HepG2 (cell line): ENCODE measurements around the gene IL1A. TPM values are rescaled to one million over a fixed set of nuclear protein-coding genes. Genes with fewer than 3 reads are reported as not detected.

ENCODE experiments used
- ATF1 ChIP-seq: IDR thresholded peaks from 2 replicates; pipeline ENCODE4 v1.6.1; 2016; ENCODE audit warnings: mild to moderate bottlenecking, control low read depth
- ATF4 ChIP-seq, 2 experiments: fragments of 450-650 bp in 1 of 2; sonication (generic) in 1 of 2; formaldehyde crosslinking; IDR thresholded peaks; 2 replicates each; pipeline versions ENCODE4 v1.5.0 to v1.8.0; 2020 to 2022; ENCODE audit warnings: mild to moderate bottlenecking in 1 of 2, missing genetic modification reagents in 1 of 2
- ELF4 ChIP-seq: sonication (generic); formaldehyde crosslinking; IDR thresholded peaks from 2 replicates; pipeline ENCODE4 v1.5.0; 2020; ENCODE audit warnings: missing genetic modification reagents, mild to moderate bottlenecking, moderate library complexity, borderline replicate concordance
- ETV5 ChIP-seq: IDR thresholded peaks from 2 replicates; pipeline ENCODE4 v1.6.1; 2018; ENCODE audit warnings: missing biosample characterization, missing genetic modification reagents, inconsistent platforms, borderline replicate concordance
- HNRNPL ChIP-seq: fragments of 200-400 bp; formaldehyde crosslinking; IDR thresholded peaks from 2 replicates; pipeline ENCODE4 v1.6.1; 2017; ENCODE audit warnings: mild to moderate bottlenecking, low read depth, low read length
- MTF1 ChIP-seq: sonication (generic); formaldehyde crosslinking; IDR thresholded peaks from 2 replicates; pipeline ENCODE4 v1.5.0; 2020; ENCODE audit warnings: missing genetic modification reagents
- MYPOP ChIP-seq: sonication (generic); formaldehyde crosslinking; IDR thresholded peaks from 2 replicates; pipeline ENCODE4 v1.8.1; 2023; ENCODE audit warnings: mild to moderate bottlenecking, moderate library complexity, missing genetic modification reagents
- NCOA2 ChIP-seq: sonication (generic); formaldehyde crosslinking; IDR thresholded peaks from 2 replicates; pipeline ENCODE4 v1.8.0; 2022; ENCODE audit warnings: inconsistent platforms
- NFKB2 ChIP-seq: sonication (generic); formaldehyde crosslinking; IDR thresholded peaks from 2 replicates; pipeline ENCODE4 v1.4.0; 2020; ENCODE audit warnings: missing genetic modification reagents, borderline replicate concordance
- NR2F6 ChIP-seq, 2 experiments: IDR thresholded peaks; 2 replicates each; pipeline ENCODE4 v1.6.1; 2016; ENCODE audit warnings: antibody characterized with exemption in 1 of 2, mild to moderate bottlenecking in 1 of 2
- PBX2 ChIP-seq: IDR thresholded peaks from 2 replicates; pipeline ENCODE4 v1.6.1; 2016; ENCODE audit warnings: control low read depth
- PCBP1 ChIP-seq: fragments of 200-400 bp; formaldehyde crosslinking; IDR thresholded peaks from 2 replicates; pipeline ENCODE4 v1.6.1; 2017; ENCODE audit warnings: mild to moderate bottlenecking, low read depth, low read length, borderline replicate concordance
- PHF20 ChIP-seq: sonication (generic); formaldehyde crosslinking; IDR thresholded peaks from 2 replicates; pipeline ENCODE4 v1.5.0; 2020; ENCODE audit warnings: mild to moderate bottlenecking, missing genetic modification reagents
- PREB ChIP-seq: sonication (generic); formaldehyde crosslinking; IDR thresholded peaks from 2 replicates; pipeline ENCODE4 v1.4.0; 2020; ENCODE audit warnings: missing genetic modification reagents
- STAT6 ChIP-seq: sonication (generic); formaldehyde crosslinking; IDR thresholded peaks from 2 replicates; pipeline ENCODE4 v1.4.0; 2020; ENCODE audit warnings: missing genetic modification reagents, mild to moderate bottlenecking, borderline replicate concordance
- ZC3H13 ChIP-seq: sonication (generic); formaldehyde crosslinking; IDR thresholded peaks from 2 replicates; pipeline ENCODE4 v1.8.1; 2023; ENCODE audit warnings: mild to moderate bottlenecking, missing genetic modification reagents, moderate library complexity
- ZMYM4 ChIP-seq: sonication (generic); formaldehyde crosslinking; IDR thresholded peaks from 2 replicates; pipeline ENCODE4 v1.8.1; 2023; ENCODE audit warnings: mild to moderate bottlenecking, missing genetic modification reagents
- ZNF17 ChIP-seq: sonication (generic); formaldehyde crosslinking; IDR thresholded peaks from 2 replicates; pipeline ENCODE4 v1.5.0; 2020; ENCODE audit warnings: mild to moderate bottlenecking, missing genetic modification reagents
- ZNF24 ChIP-seq: fragments of 450-650 bp; IDR thresholded peaks from 2 replicates; pipeline ENCODE4 v1.6.1; 2017; ENCODE audit warnings: antibody characterized with exemption, mild to moderate bottlenecking
- ZNF274 ChIP-seq: sonication (generic); formaldehyde crosslinking; IDR thresholded peaks from 2 replicates; pipeline ENCODE4 v1.5.1; 2020; ENCODE audit warnings: mild to moderate bottlenecking, missing genetic modification reagents
- ZNF432 ChIP-seq: sonication (generic); formaldehyde crosslinking; IDR thresholded peaks from 2 replicates; pipeline ENCODE4 v1.5.0; 2020; ENCODE audit warnings: missing genetic modification reagents, mild to moderate bottlenecking, borderline replicate concordance
- ZNF556 ChIP-seq: sonication (generic); formaldehyde crosslinking; IDR thresholded peaks from 2 replicates; pipeline ENCODE4 v1.4.0; 2020; ENCODE audit warnings: mild to moderate bottlenecking, missing genetic modification reagents, borderline replicate concordance
- ZNF670 ChIP-seq: sonication (generic); formaldehyde crosslinking; IDR thresholded peaks from 2 replicates; pipeline ENCODE4 v1.8.0; 2022; ENCODE audit warnings: mild to moderate bottlenecking, missing genetic modification reagents, borderline replicate concordance
- polyA plus RNA-seq, 8 experiments: library from polyadenylated mRNA; depleted of rRNA in 3 of 8; stranded (reverse) in 7 of 8; unstranded in 1 of 8; fragments of >200 nt; fragmentation: Illumina TruSeq in 4 of 8; extraction: Trizol in 4 of 8; gene quantifications; 2 replicates each; pipeline versions ENCODE4 v1.2.1 to v1.2.3, GENCODE V29; 2011 to 2016; ENCODE audit warnings: low read depth in 4 of 8, missing spikeins in 1 of 8, mixed read lengths in 1 of 8; ENCODE audit not compliant: insufficient read depth in 1 of 8
- total RNA-seq, 5 experiments: library from RNA; depleted of rRNA; stranded (reverse); fragments of >200 nt; fragmentation: Illumina TruSeq; extraction: Trizol; gene quantifications; 2 replicates each; pipeline ENCODE4 v1.2.3, GENCODE V29; 2016; ENCODE audit warnings: low read depth in 1 of 5

Gene IL1A
- total and polyA plus RNA-seq, 2 of the 13 experiments (the other 11 are each of a cell fraction or from before 2014, with no cell fraction given), result not detected

- TF ChIP-seq PBX2 (no peak), NFKB2 (CRISPR knock-in tag) (peak; percentile 92; the same call in 1 of the 2 replicates), NCOA2 (CRISPR knock-in tag) (peak; percentile 40; the same call in 1 of the 2 replicates), ZC3H13 (CRISPR knock-in tag) (no peak), HNRNPL (peak; percentile 94), ETV5 (CRISPR knock-in tag) (peak; percentile 66), ZNF556 (CRISPR knock-in tag) (no peak; the same call in 1 of the 2 replicates), MTF1 (CRISPR knock-in tag) (no peak), STAT6 (no peak), ATF4 (CRISPR knock-in tag; IDR thresholded peaks at IDR 0.05) (0 out of 4 replicates have a peak, but pooled peaks of 1 of the 2 experiments have one; percentile 47), PHF20 (CRISPR knock-in tag) (no peak), MYPOP (CRISPR knock-in tag) (no peak), ELF4 (CRISPR knock-in tag) (no peak), PCBP1 (no peak), ZNF670 (no peak), ATF1 (no peak), NR2F6 (IDR thresholded peaks at IDR 0.05) (no peak), NR2F6 (CRISPR knock-in tag; IDR thresholded peaks at IDR 0.05) (peak; percentile 70), ZMYM4 (CRISPR knock-in tag) (peak; percentile 70; the same call in 1 of the 2 replicates), ZNF17 (no peak), ZNF274 (peak; percentile 49; the same call in 1 of the 2 replicates), PREB (CRISPR knock-in tag) (no peak), ZNF432 (CRISPR knock-in tag) (no peak), ZNF24 (no peak)
Observed at GRCh38 chr2:112726487-112727190, 57.7 kb downstream of the IL1A start (continued).
